HEK293 (cell line): ENCODE measurements around the gene TH.

Source experiments
- CTCF ChIA-PET: fragments of 350-600 bp; formaldehyde crosslinking; extraction: SDS; loops from one replicate; lab custom pipeline; 2021; ENCODE audit warnings: antibody characterized with exemption; lab: Yijun Ruan, JAX
- POLR2A ChIA-PET: fragments of 300-600 bp; formaldehyde crosslinking; extraction: SDS; loops from one replicate; lab custom pipeline; 2020; ENCODE audit warnings: antibody characterized with exemption, inconsistent platforms; lab: Yijun Ruan, JAX
- H3K27ac ChIP-seq: fragments of 200-500 bp; sonication (Bioruptor generic); 2 replicates; pipeline ENCODE4 v1.5.1; 2014; ENCODE audit warnings: low read depth, low read length, control low read depth, inconsistent platforms; ENCODE audit errors: extremely low read depth
- H3K36me3 ChIP-seq, 2 experiments: fragments of 200-500 bp in 1 of 2; sonication (Bioruptor generic) in 1 of 2; 1 replicate in 1 of 2; 2 replicates in 1 of 2; pipeline ENCODE4 v1.5.1; 2014 to 2017; ENCODE audit warnings: inconsistent platforms in 2 of 2, low read length in 2 of 2; ENCODE audit not compliant: control insufficient read depth in 2 of 2, insufficient read depth in 1 of 2
- H3K4me1 ChIP-seq: fragments of 200-500 bp; sonication (Bioruptor generic); 2 replicates; pipeline ENCODE4 v1.5.1; 2014; ENCODE audit warnings: mild to moderate bottlenecking, low read length, inconsistent platforms; ENCODE audit not compliant: control insufficient read depth, insufficient read depth
- H3K4me3 ChIP-seq: 2 replicates; pipeline ENCODE4 v1.5.1; 2011; ENCODE audit warnings: low read depth, mild to moderate bottlenecking, control low read depth, low read length, moderate library complexity
- H3K9me3 ChIP-seq: fragments of 200-500 bp; sonication (Bioruptor generic); 2 replicates; pipeline ENCODE4 v1.5.1; 2014; ENCODE audit warnings: low read depth, low read length, inconsistent platforms; ENCODE audit not compliant: control insufficient read depth, insufficient read depth
- EGR2 ChIP-seq: fragments of 450-650 bp; formaldehyde crosslinking; IDR thresholded peaks from 2 replicates; pipeline ENCODE4 v1.5.1; 2016; ENCODE audit warnings: low read depth, missing biosample characterization, missing genetic modification characterization
- ZBTB17 ChIP-seq: fragments of 450-650 bp; formaldehyde crosslinking; IDR thresholded peaks from 2 replicates; pipeline ENCODE4 v1.5.1; 2016; ENCODE audit warnings: missing biosample characterization, missing genetic modification characterization
- ZNF169 ChIP-seq: fragments of 450-650 bp; formaldehyde crosslinking; IDR thresholded peaks from 2 replicates; pipeline ENCODE4 v1.5.1; 2016; ENCODE audit warnings: missing biosample characterization, missing genetic modification characterization
- ZNF2 ChIP-seq: fragments of 450-650 bp; formaldehyde crosslinking; IDR thresholded peaks from 2 replicates; pipeline ENCODE4 v1.5.1; 2016; ENCODE audit warnings: missing biosample characterization, missing genetic modification characterization
- ZNF202 ChIP-seq: fragments of 450-650 bp; formaldehyde crosslinking; IDR thresholded peaks from 2 replicates; pipeline ENCODE4 v1.5.1; 2016; ENCODE audit warnings: missing biosample characterization, missing genetic modification characterization, borderline replicate concordance
- ZNF239 ChIP-seq: fragments of 450-650 bp; formaldehyde crosslinking; IDR thresholded peaks from 2 replicates; pipeline ENCODE4 v1.5.1; 2016; ENCODE audit warnings: missing biosample characterization, missing genetic modification characterization
- ZNF48 ChIP-seq: fragments of 450-650 bp; formaldehyde crosslinking; IDR thresholded peaks from 2 replicates; pipeline ENCODE4 v1.5.1; 2016; ENCODE audit warnings: missing biosample characterization, missing genetic modification characterization
- ZNF544 ChIP-seq: fragments of 450-650 bp; formaldehyde crosslinking; IDR thresholded peaks from 2 replicates; pipeline ENCODE4 v1.5.0; 2017; ENCODE audit warnings: missing biosample characterization, missing genetic modification characterization
- ZNF585B ChIP-seq: fragments of 450-650 bp; formaldehyde crosslinking; IDR thresholded peaks from 2 replicates; pipeline ENCODE4 v1.5.1; 2016; ENCODE audit warnings: missing biosample characterization, missing genetic modification characterization
- ZNF623 ChIP-seq: fragments of 450-650 bp; formaldehyde crosslinking; IDR thresholded peaks from 2 replicates; pipeline ENCODE4 v1.5.1; 2016; ENCODE audit warnings: missing biosample characterization, missing genetic modification characterization
- ZNF707 ChIP-seq: fragments of 450-650 bp; formaldehyde crosslinking; IDR thresholded peaks from 2 replicates; pipeline ENCODE4 v1.5.1; 2016; ENCODE audit warnings: missing biosample characterization, missing genetic modification characterization
- TF ChIP-seq, protein P1 (sequence below): fragments of 450-650 bp; formaldehyde crosslinking; IDR thresholded peaks from 2 replicates; pipeline ENCODE4 v1.5.1; 2016; ENCODE audit warnings: missing biosample characterization, missing genetic modification characterization, low read depth
- TF ChIP-seq, protein P2 (sequence below): fragments of 450-650 bp; formaldehyde crosslinking; IDR thresholded peaks from 2 replicates; pipeline ENCODE4 v1.5.1; 2016; ENCODE audit warnings: missing biosample characterization, missing genetic modification characterization
- TF ChIP-seq, protein P3 (sequence below): fragments of 450-650 bp; formaldehyde crosslinking; IDR thresholded peaks from 2 replicates; pipeline ENCODE4 v1.5.1; 2016; ENCODE audit warnings: missing biosample characterization, missing genetic modification characterization
- TF ChIP-seq, protein P4 (sequence below): fragments of 450-650 bp; formaldehyde crosslinking; IDR thresholded peaks from 2 replicates; pipeline ENCODE4 v1.5.1; 2016; ENCODE audit warnings: missing biosample characterization, missing genetic modification characterization
- TF ChIP-seq, protein P5 (sequence below): fragments of 450-650 bp; formaldehyde crosslinking; optimal IDR thresholded peaks from 2 replicates; pipeline ENCODE3; 2016; ENCODE audit warnings: missing biosample characterization, mild to moderate bottlenecking, missing genetic modification characterization

TH gene

DNA sequence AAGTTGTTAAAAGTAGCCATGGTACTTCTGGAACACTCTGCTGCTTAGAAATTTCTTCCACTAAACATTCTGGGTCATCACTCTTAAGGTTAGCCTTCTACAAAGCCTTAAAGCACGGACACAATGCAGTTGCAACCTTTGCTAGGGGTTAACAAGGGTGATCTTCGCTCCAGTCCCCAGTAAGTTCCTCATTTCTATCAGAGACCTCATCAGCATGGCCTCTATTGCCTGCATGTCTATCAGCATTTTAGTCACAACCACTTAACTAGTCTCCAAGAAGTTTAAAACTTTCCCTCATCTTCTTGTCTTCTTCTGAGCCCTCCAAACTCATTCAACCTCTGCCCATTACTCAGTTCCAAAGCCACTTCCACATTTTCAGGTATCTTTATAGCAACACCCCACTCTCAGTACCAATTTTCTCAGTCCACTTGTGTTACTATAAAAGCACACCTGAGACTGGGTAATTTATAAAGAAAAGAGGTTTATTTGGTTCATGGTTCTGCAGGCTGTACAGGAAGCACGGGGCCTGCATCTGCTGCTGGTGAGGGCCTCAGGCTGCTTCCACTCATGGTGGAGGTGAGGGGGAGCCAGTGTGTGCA lies 48.7 kb upstream of the TH start:
- no peaks in the 10 kb centered on the region for H3K4me1 ChIP-seq
- no peaks in the 10 kb centered on the region for H3K9me3 ChIP-seq
- POLR2A ChIA-PET: no interaction called here
- no peak overlapping the region for H3K4me3 ChIP-seq
- H3K36me3 ChIP-seq: no peaks in the 10 kb centered on the region
- no peak overlapping the region for H3K27ac ChIP-seq
- TF ChIP-seq ZNF707 (0 out of 2 replicates have a peak, but pooled peaks have one; percentile 66), ZNF544 (tag by site-specific recombination) (no peak)
- TF ChIP-seq, all 188 proteins: peak for 1
- CTCF ChIA-PET: no interaction called here

DNA sequence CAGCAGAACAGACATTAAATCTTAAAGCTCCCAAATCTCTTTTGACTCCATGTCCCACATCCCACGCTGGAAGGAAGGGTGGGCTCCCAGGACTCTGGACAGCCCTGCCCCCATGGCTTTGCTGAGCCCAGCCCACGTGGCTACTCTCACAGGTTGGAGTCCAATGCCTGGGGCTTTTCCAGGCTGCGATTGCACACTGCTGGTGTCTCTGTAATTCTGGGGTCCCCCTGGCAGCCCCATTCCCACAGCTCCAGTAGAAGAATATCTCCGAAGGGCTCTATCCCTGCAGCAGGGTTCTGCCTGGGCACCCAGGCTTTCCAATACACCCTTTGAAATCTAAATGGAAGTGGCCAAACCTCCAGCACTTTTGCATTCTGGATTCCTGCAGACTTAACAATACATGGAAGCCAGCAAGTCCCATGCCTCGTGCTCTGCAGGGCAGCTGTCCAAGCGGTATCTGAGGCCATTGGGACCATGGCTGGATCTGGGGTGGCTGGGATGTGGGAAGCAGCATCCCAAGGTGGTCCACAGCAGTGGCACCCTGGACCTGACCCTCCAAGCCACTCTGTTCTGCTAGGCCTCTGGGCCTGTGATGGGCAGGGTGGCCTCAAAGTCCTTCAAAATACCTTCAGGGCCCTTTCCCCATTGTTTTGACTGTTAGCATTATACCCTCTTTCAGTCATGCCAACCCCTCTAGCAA lies 47.9 kb upstream of the TH start:
- Histone ChIP-seq H3K36me3 (no peaks in the 10 kb centered on the region), H3K4me3 (no peak overlapping the region), H3K4me1 (no peaks in the 10 kb centered on the region), H3K27ac (no peak overlapping the region), H3K9me3 (no peaks in the 10 kb centered on the region)
- TF ChIP-seq ZNF585B (tag by site-specific recombination) (no peak), ZNF623 (tag by site-specific recombination) (no peak)
- TF ChIP-seq, protein P1, sequence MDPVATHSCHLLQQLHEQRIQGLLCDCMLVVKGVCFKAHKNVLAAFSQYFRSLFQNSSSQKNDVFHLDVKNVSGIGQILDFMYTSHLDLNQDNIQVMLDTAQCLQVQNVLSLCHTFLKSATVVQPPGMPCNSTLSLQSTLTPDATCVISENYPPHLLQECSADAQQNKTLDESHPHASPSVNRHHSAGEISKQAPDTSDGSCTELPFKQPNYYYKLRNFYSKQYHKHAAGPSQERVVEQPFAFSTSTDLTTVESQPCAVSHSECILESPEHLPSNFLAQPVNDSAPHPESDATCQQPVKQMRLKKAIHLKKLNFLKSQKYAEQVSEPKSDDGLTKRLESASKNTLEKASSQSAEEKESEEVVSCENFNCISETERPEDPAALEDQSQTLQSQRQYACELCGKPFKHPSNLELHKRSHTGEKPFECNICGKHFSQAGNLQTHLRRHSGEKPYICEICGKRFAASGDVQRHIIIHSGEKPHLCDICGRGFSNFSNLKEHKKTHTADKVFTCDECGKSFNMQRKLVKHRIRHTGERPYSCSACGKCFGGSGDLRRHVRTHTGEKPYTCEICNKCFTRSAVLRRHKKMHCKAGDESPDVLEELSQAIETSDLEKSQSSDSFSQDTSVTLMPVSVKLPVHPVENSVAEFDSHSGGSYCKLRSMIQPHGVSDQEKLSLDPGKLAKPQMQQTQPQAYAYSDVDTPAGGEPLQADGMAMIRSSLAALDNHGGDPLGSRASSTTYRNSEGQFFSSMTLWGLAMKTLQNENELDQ (tag by site-specific recombination): no peak
- ChIA-PET POLR2A (no interaction called here), CTCF (interaction anchor here (1.3 kb wide), 1 partner anchor 85 kb away, joined by 3 read pairs; no protein-coding TSS in a partner anchor)

DNA sequence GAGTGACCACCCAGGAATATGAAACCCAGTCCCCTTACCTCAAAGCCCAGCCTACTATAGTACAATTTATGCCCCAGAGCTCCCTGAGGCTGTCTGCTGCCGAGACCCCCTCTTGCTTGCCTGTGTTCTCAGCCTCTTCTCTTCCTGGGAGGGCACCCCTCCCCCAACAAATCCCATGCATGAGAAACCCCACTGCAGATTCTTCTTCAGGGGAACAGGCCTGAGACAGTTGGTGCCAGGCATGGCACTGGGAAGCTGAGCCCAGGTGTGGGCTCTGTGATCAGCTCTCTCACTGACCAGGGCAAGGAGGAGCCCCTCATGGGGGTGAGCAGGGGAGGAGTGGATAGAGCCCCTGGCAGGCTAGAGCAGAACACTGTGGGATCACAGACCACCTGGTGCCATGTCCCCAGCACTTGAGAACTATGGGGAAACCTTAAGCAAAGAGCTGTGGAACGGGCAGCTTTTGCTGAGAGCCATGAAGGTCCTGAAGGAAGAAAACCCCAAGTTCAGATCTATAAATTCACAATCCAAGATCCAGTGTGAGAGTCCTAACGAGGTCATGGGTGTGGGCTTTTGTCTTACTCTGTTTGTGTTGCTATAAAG lies 46.5 kb upstream of the TH start:
- no peaks in the 10 kb centered on the region for H3K9me3 ChIP-seq
- CTCF ChIA-PET: interaction anchor here (1.3 kb wide), 1 partner anchor 87 kb away, joined by 3 read pairs; no protein-coding TSS in a partner anchor
- H3K36me3 ChIP-seq: no peaks in the 10 kb centered on the region
- H3K4me3 ChIP-seq: no peak overlapping the region
- H3K27ac ChIP-seq: no peak overlapping the region
- no peaks in the 10 kb centered on the region for H3K4me1 ChIP-seq
- POLR2A ChIA-PET: no interaction called here
- no peak for TF ChIP-seq ZBTB17 (tag by site-specific recombination)
- TF ChIP-seq, protein P2, sequence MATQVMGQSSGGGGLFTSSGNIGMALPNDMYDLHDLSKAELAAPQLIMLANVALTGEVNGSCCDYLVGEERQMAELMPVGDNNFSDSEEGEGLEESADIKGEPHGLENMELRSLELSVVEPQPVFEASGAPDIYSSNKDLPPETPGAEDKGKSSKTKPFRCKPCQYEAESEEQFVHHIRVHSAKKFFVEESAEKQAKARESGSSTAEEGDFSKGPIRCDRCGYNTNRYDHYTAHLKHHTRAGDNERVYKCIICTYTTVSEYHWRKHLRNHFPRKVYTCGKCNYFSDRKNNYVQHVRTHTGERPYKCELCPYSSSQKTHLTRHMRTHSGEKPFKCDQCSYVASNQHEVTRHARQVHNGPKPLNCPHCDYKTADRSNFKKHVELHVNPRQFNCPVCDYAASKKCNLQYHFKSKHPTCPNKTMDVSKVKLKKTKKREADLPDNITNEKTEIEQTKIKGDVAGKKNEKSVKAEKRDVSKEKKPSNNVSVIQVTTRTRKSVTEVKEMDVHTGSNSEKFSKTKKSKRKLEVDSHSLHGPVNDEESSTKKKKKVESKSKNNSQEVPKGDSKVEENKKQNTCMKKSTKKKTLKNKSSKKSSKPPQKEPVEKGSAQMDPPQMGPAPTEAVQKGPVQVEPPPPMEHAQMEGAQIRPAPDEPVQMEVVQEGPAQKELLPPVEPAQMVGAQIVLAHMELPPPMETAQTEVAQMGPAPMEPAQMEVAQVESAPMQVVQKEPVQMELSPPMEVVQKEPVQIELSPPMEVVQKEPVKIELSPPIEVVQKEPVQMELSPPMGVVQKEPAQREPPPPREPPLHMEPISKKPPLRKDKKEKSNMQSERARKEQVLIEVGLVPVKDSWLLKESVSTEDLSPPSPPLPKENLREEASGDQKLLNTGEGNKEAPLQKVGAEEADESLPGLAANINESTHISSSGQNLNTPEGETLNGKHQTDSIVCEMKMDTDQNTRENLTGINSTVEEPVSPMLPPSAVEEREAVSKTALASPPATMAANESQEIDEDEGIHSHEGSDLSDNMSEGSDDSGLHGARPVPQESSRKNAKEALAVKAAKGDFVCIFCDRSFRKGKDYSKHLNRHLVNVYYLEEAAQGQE: no peak
- TF ChIP-seq EGR2 (tag by site-specific recombination): no peak
- TF ChIP-seq, protein P3, sequence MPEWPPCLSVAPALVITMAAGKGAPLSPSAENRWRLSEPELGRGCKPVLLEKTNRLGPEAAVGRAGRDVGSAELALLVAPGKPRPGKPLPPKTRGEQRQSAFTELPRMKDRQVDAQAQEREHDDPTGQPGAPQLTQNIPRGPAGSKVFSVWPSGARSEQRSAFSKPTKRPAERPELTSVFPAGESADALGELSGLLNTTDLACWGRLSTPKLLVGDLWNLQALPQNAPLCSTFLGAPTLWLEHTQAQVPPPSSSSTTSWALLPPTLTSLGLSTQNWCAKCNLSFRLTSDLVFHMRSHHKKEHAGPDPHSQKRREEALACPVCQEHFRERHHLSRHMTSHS (tag by site-specific recombination): no peak
- TF ChIP-seq ZNF239 (tag by site-specific recombination): no peak
- no peak for TF ChIP-seq ZNF48 (tag by site-specific recombination)
- TF ChIP-seq, protein P4, sequence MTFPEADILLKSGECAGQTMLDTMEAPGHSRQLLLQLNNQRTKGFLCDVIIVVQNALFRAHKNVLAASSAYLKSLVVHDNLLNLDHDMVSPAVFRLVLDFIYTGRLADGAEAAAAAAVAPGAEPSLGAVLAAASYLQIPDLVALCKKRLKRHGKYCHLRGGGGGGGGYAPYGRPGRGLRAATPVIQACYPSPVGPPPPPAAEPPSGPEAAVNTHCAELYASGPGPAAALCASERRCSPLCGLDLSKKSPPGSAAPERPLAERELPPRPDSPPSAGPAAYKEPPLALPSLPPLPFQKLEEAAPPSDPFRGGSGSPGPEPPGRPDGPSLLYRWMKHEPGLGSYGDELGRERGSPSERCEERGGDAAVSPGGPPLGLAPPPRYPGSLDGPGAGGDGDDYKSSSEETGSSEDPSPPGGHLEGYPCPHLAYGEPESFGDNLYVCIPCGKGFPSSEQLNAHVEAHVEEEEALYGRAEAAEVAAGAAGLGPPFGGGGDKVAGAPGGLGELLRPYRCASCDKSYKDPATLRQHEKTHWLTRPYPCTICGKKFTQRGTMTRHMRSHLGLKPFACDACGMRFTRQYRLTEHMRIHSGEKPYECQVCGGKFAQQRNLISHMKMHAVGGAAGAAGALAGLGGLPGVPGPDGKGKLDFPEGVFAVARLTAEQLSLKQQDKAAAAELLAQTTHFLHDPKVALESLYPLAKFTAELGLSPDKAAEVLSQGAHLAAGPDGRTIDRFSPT (tag by site-specific recombination): no peak
- TF ChIP-seq ZNF202 (tag by site-specific recombination): no peak
- no peak for TF ChIP-seq ZNF169 (tag by site-specific recombination)
- TF ChIP-seq ZNF2: no peak
- TF ChIP-seq, protein P5, sequence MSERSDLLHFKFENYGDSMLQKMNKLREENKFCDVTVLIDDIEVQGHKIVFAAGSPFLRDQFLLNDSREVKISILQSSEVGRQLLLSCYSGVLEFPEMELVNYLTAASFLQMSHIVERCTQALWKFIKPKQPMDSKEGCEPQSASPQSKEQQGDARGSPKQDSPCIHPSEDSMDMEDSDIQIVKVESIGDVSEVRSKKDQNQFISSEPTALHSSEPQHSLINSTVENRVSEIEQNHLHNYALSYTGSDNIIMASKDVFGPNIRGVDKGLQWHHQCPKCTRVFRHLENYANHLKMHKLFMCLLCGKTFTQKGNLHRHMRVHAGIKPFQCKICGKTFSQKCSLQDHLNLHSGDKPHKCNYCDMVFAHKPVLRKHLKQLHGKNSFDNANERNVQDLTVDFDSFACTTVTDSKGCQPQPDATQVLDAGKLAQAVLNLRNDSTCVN: no peak
